K562 (cell line): ENCODE results near the gene ZC3H15. TPM values are rescaled to one million over a fixed set of nuclear protein-coding genes. Genes with fewer than 3 reads are reported as not detected.

Experiments used
- ATAC-seq: fragments of 200-7000 bp; cut with Tn5 transposase; 3 replicates; pipeline ENCODE4 v1.9.1; 2020; ENCODE audit warnings: moderate library complexity
- BruUV-seq: library from RNA; stranded (reverse); fragments of 400-500 nt; replicated peaks from 2 replicates; lab custom pipeline; 2021; lab: Mats Ljungman, UMichigan
- CTCF ChIA-PET: fragments of 300-600 bp; formaldehyde crosslinking; extraction: SDS; loops from one replicate; lab custom pipeline; 2021; ENCODE audit warnings: low intra/inter-chr PET ratio; lab: Yijun Ruan, JAX
- POLR2A ChIA-PET: fragments of 300-600, 350-650 bp; sonication (Branson Sonifier 250); formaldehyde crosslinking; extraction: SDS; loops from one replicate; lab custom pipeline; 2021; ENCODE audit warnings: antibody characterized with exemption, inconsistent platforms; lab: Yijun Ruan, JAX
- DNase-seq, 4 experiments: peaks; one replicate each; pipeline versions ENCODE4 v3.0.0 to v3.0.0-alpha.2; 2011 to 2018; ENCODE audit warnings: low spot score in 3 of 4, mixed read lengths in 3 of 4; ENCODE audit errors: extremely low read depth in 1 of 4
- FAIRE-seq: peaks from 2 replicates; lab custom pipeline; 2011; peaks lifted over from hg19 to GRCh38; lab: Jason Lieb, UNC
- H2AFZ ChIP-seq: 2 replicates; pipeline ENCODE4 v1.6.0; 2011; ENCODE audit warnings: low read depth, low read length, control low read depth, inconsistent platforms
- H3K27ac ChIP-seq: fragments of 200-600 bp; 3 replicates; pipeline ENCODE4 v1.8.0; 2011; ENCODE audit warnings: low read depth, mild to moderate bottlenecking, control low read depth, inconsistent platforms, low read length, moderate library complexity, mixed read lengths; ENCODE audit errors: extremely low read depth
- H3K27me3 ChIP-seq, 2 experiments: fragments of 300-600 bp in 1 of 2; 2 replicates in 1 of 2; 3 replicates in 1 of 2; pipeline versions ENCODE4 v1.6.0 to v1.8.0; 2011; ENCODE audit warnings: inconsistent platforms in 2 of 2, low read length in 2 of 2, mild to moderate bottlenecking in 1 of 2, mixed read lengths in 1 of 2, moderate library complexity in 1 of 2; ENCODE audit not compliant: control insufficient read depth in 2 of 2, insufficient read depth in 2 of 2
- H3K36me3 ChIP-seq: fragments of 300-600 bp; 3 replicates; pipeline ENCODE4 v1.8.0; 2011; ENCODE audit warnings: mild to moderate bottlenecking, low read length, inconsistent platforms; ENCODE audit not compliant: control insufficient read depth, insufficient read depth
- H3K4me1 ChIP-seq, 2 experiments: fragments of 200-600 bp in 1 of 2; replicated peaks in 1 of 2; 2 replicates in 1 of 2; 3 replicates in 1 of 2; pipeline versions ENCODE4 v1.5.1 to v1.8.0; 2011; ENCODE audit warnings: inconsistent platforms in 2 of 2, low read length in 2 of 2, mild to moderate bottlenecking in 1 of 2, mixed read lengths in 1 of 2, moderate library complexity in 1 of 2; ENCODE audit not compliant: control insufficient read depth in 2 of 2, insufficient read depth in 2 of 2
- H3K4me2 ChIP-seq: 2 replicates; pipeline ENCODE4 v1.6.1; 2011; ENCODE audit warnings: low read length, control low read depth, inconsistent platforms, mixed read lengths; ENCODE audit not compliant: insufficient read depth
- H3K4me3 ChIP-seq: fragments of 200-600 bp; sonication (generic), shearing (Covaris generic); 2 replicates; pipeline ENCODE4 v1.5.1; 2016; ENCODE audit warnings: control low read depth, inconsistent platforms
- H3K79me2 ChIP-seq: fragments of 200-600 bp; 3 replicates; pipeline ENCODE4 v1.8.0; 2011; ENCODE audit warnings: low read length, inconsistent platforms; ENCODE audit not compliant: control insufficient read depth, insufficient read depth
- H3K9ac ChIP-seq, 2 experiments: 2 replicates each; pipeline versions ENCODE4 v1.6.0 to v1.6.1; 2011; ENCODE audit warnings: low read depth in 2 of 2, low read length in 2 of 2, control low read depth in 1 of 2, inconsistent platforms in 1 of 2, mild to moderate bottlenecking in 1 of 2, mixed read lengths in 1 of 2; ENCODE audit not compliant: insufficient read depth in 1 of 2
- H3K9me1 ChIP-seq: one replicate; pipeline ENCODE4 v1.6.0; 2011; ENCODE audit warnings: inconsistent platforms, mild to moderate bottlenecking, low read length, moderate library complexity; ENCODE audit not compliant: control insufficient read depth, insufficient read depth
- H3K9me3 ChIP-seq: replicated peaks from 2 replicates; pipeline ENCODE4 v1.5.1; 2011; ENCODE audit warnings: low read depth, low read length, inconsistent platforms; ENCODE audit not compliant: control insufficient read depth, insufficient read depth
- H4K20me1 ChIP-seq: replicated peaks from 2 replicates; pipeline ENCODE4 v1.6.1; 2011; ENCODE audit warnings: low read length, inconsistent platforms, mixed read lengths; ENCODE audit not compliant: control insufficient read depth, insufficient read depth
- ELK3 ChIP-seq: fragments of 450-650 bp; formaldehyde crosslinking; IDR thresholded peaks from 2 replicates; pipeline ENCODE4 v1.4.0; 2020; ENCODE audit warnings: mild to moderate bottlenecking
- SMAD4 ChIP-seq: fragments of 250-450 bp; sonication (Bioruptor Pico); conservative IDR thresholded peaks from 2 replicates; pipeline ENCODE4 v1.8.0; 2021; ENCODE audit warnings: inconsistent platforms, mild to moderate bottlenecking, moderate library complexity
- SPI1 ChIP-seq: IDR thresholded peaks from 2 replicates; pipeline ENCODE4 v1.6.1; 2011; ENCODE audit warnings: low read depth, low read length, control low read depth, borderline replicate concordance
- SRSF7 ChIP-seq: fragments of 200-400 bp; formaldehyde crosslinking; optimal IDR thresholded peaks from 2 replicates; pipeline ENCODE3; 2017; ENCODE audit warnings: mild to moderate bottlenecking, low read depth, low read length
- ZC3H8 ChIP-seq: fragments of 450-650 bp; IDR thresholded peaks from 2 replicates; pipeline ENCODE4 v1.6.1; 2017
- ZNF311 ChIP-seq: fragments of 250-450 bp; sonication (Bioruptor Pico); IDR thresholded peaks from 2 replicates; pipeline ENCODE4 v1.4.0; 2020; ENCODE audit warnings: mild to moderate bottlenecking, moderate library complexity
- ZSCAN32 ChIP-seq: fragments of 450-650 bp; formaldehyde crosslinking; IDR thresholded peaks from 2 replicates; pipeline ENCODE4 v1.4.0; 2020; ENCODE audit warnings: mild to moderate bottlenecking, moderate library complexity
- WGBS: fragments of 100-300 bp; shearing (Covaris generic); methylation state at CpG from one replicate; pipeline ENCODE4 v1.1.6; 2016; ENCODE audit warnings: low coverage, mixed read lengths; ENCODE audit not compliant: insufficient coverage; ENCODE audit errors: missing lambda C conversion rate; 5-methylcytosine and 5-hydroxymethylcytosine counted together
- in situ Hi-C: fragments of 300-500 bp; cut with MboI; formaldehyde crosslinking; loops from 4 replicates; pipeline ENCODE4 v1.15.0; 2018; ENCODE audit warnings: inconsistent platforms, mixed read lengths
- intact Hi-C: fragments of 100-400 bp; cut with micrococcal nuclease; formaldehyde crosslinking; loops from 2 replicates; pipeline ENCODE4 v1.14.2; 2022
- polyA plus RNA-seq, 8 experiments: library from polyadenylated mRNA; depleted of rRNA in 4 of 8; stranded (reverse) in 5 of 8; unstranded in 3 of 8; fragments of >200 nt; fragmentation: Nextera tagmentation in 2 of 8; fragmentation: Illumina TruSeq in 1 of 8; extraction: Ambion mirVana in 2 of 8; extraction: Trizol in 1 of 8; gene quantifications; 2 replicates each; pipeline versions ENCODE4 v1.2.1 to v1.2.3, GENCODE V29; 2011 to 2014; ENCODE audit warnings: inconsistent platforms in 1 of 8, missing spikeins in 1 of 8
- total RNA-seq, 7 experiments: library from RNA; depleted of rRNA in 6 of 7; stranded (reverse); fragments of >200 nt in 6 of 7; fragmentation: Illumina TruSeq in 2 of 7; extraction: Trizol in 2 of 7; gene quantifications; 2 replicates each; pipeline versions ENCODE4 v1.2.1 to v1.2.3, GENCODE V29; 2011 to 2021; ENCODE audit warnings: low replicate concordance in 1 of 7

Gene ZC3H15
- total and polyA plus RNA-seq, 9 of the 15 experiments (the other 6 are each of a cell fraction or from before 2014, with no cell fraction given), result 132 to 286 (median 189) TPM

DNA sequence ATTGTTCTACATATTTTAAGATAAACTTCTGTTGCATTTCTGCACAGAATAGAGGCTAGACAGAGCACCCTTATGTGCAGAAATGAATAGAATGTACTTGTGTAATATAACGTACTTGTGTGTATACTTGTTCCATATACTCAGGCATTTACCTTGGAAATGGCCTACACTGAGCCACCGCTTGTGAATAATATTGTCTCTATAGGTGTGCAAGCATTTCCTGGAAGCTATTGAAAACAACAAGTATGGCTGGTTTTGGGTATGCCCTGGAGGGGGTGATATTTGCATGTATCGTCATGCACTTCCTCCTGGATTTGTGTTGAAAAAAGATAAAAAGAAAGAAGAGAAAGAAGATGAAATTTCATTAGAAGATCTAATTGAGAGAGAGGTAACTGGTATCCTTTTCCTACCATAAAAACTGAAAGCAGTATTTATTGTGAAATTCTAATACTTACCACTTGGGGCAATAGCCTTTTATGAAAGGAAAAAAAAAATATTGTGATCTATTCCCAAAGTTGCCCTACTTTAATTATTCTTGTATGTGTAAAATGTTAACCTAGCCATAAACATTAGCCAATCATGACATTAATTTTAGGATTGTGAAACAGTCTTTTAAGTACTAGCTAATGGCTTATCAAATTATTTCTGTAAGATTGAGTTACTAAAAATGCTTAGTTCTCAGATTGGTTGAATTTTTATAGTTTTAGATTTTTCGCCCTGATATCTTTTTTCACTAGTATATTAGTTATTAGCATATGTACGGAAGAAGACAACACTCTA is 18.0 kb downstream of the ZC3H15 start (continued):
- no peak for TF ChIP-seq SRSF7
- no peak for TF ChIP-seq ZC3H8
- TF ChIP-seq SMAD4 (CRISPR knock-in tag), result no peak
- TF ChIP-seq ELK3 (CRISPR knock-in tag), result no peak

GRCh38 chr2:186508263-186508662 is 22.2 kb downstream of the ZC3H15 start:
- FAIRE-seq (no peak), DNase-seq (no peak), ATAC-seq (no peak)
- ChIA-PET POLR2A (interaction anchor here (0.8 to 2.1 kb wide), 4 partner anchors 12 to 186 kb away, joined by 3 to 5 read pairs (median 4); no protein-coding TSS in a partner anchor), CTCF (no interaction called here)
- H3K9me1 ChIP-seq, result no peaks in the 10 kb centered on the region
- intact Hi-C loops, result loop anchor here (5.0 to 10.0 kb wide), 3 partner anchors 84 to 947 kb away; partner anchors contain the start of gene ITGAV
- no peaks in the 10 kb centered on the region for H4K20me1 ChIP-seq
- BruUV-seq, result no TSS peak
- in situ Hi-C loops, result loop anchor here (10.0 kb wide), 1 partner anchor 137 kb away; no protein-coding TSS in a partner anchor
- TF ChIP-seq ZSCAN32, result no peak
- peak; percentile 87 for TF ChIP-seq SPI1
- no peak for TF ChIP-seq ZNF311
- H3K27ac ChIP-seq, result no peak overlapping the region
- no peaks in the 10 kb centered on the region for H3K27me3 ChIP-seq
- H3K9ac ChIP-seq, result no peak overlapping the region
- H3K9me3 ChIP-seq, result no peaks in the 10 kb centered on the region
- no peaks in the 10 kb centered on the region for H3K4me1 ChIP-seq
- peaks cover 95% of the 10 kb centered on the region for H3K36me3 ChIP-seq
- WGBS, result 98% methylated on average over 3 of the region's 3 CpGs
- H2AFZ ChIP-seq, result no peak overlapping the region
- H3K4me3 ChIP-seq, result no peak overlapping the region
- peaks cover 9% of the 10 kb centered on the region; the same call in 2 of the 3 replicates for H3K79me2 ChIP-seq
- no peak overlapping the region for H3K4me2 ChIP-seq
